Lung microvascular endothelial cell (primary cell): ENCODE data around the gene HNRNPUL2. TPM values are rescaled to one million over a fixed set of nuclear protein-coding genes. Genes with fewer than 3 reads are reported as not detected.

Source experiments
- DNase-seq, 2 donors: peaks; one replicate each; pipeline versions ENCODE4 v3.0.0 to v3.0.0-alpha.2; 2010; ENCODE audit warnings: low read depth in 2 of 2
- total RNA-seq: library from RNA; depleted of rRNA; stranded (reverse); fragments of >200 nt; gene quantifications from 2 replicates; pipeline ENCODE4 v1.2.1, GENCODE V29; 2014

HNRNPUL2 gene
- total RNA-seq, 1 donor from 2014 or later: 9.7 TPM

- DNase-seq: no peak
Measured at GRCh38 chr11:62726915-62727164, 417 bp downstream of the HNRNPUL2 start.

- peak; percentile 9 to 11 for DNase-seq
Measured at GRCh38 chr11:62726156-62726914, 922 bp downstream of the HNRNPUL2 start.

- peak; percentile 12 to 15 for DNase-seq
Measured at GRCh38 chr11:62725646-62726045, 1.6 kb downstream of the HNRNPUL2 start.

GRCh38 chr11:62724171-62724570 lies 3.1 kb downstream of the HNRNPUL2 start:
- DNase-seq: no peak

GRCh38 chr11:62721994-62722393 lies 5.3 kb downstream of the HNRNPUL2 start:
- peak; percentile 19 to 31 for DNase-seq

GRCh38 chr11:62719302-62719978 lies 7.8 kb downstream of the HNRNPUL2 start:
- no peak for DNase-seq

GRCh38 chr11:62716816-62717215 lies 10.4 kb downstream of the HNRNPUL2 start:
- DNase-seq: no peak

GRCh38 chr11:62716206-62716605 lies 11.1 kb downstream of the HNRNPUL2 start:
- DNase-seq: no peak

- no peak for DNase-seq
Measured at GRCh38 chr11:62715150-62716130, 11.8 kb downstream of the HNRNPUL2 start.

- no peak for DNase-seq
Measured at GRCh38 chr11:62713343-62713742, 13.9 kb downstream of the HNRNPUL2 start.

- DNase-seq: peak in 1 of 2 donors; percentile 49
Measured at GRCh38 chr11:62712861-62713260, 14.4 kb downstream of the HNRNPUL2 start.

GRCh38 chr11:62712276-62712812 lies 14.9 kb downstream of the HNRNPUL2 start:
- DNase-seq: no peak

GRCh38 chr11:62710001-62710345 lies 17.3 kb downstream of the HNRNPUL2 start:
- DNase-seq: peak; percentile 51 to 61

- DNase-seq: peak; percentile 98
Measured at GRCh38 chr11:62709247-62710000, 17.8 kb downstream of the HNRNPUL2 start.

- peak in 1 of 2 donors; percentile 15 for DNase-seq
Measured at GRCh38 chr11:62708793-62709192, 18.5 kb downstream of the HNRNPUL2 start.

- no peak for DNase-seq
Measured at GRCh38 chr11:62708392-62708791, 18.9 kb downstream of the HNRNPUL2 start.

GRCh38 chr11:62707277-62707861 lies 19.9 kb downstream of the HNRNPUL2 start, which contains the start of the genes BSCL2 and GNG3:
Gene BSCL2 (minus strand): TSS chr11:62707424. CDS start chr11:62707195, 229 bp downstream.
Gene GNG3 (plus strand): TSS chr11:62707676. CDS start chr11:62708296, 620 bp downstream.
- DNase-seq: no peak

GRCh38 chr11:62706850-62707247 lies 20.4 kb downstream of the HNRNPUL2 start:
- no peak for DNase-seq

- peak; percentile 95 to 96 for DNase-seq
Measured at GRCh38 chr11:62705880-62706849, 21.1 kb downstream of the HNRNPUL2 start.
